Inflammatory macrophage (primary cell): ENCODE measurements around the gene ORM1.

ENCODE experiments used
- DNase-seq, 2 donors: peaks; one replicate each; pipeline ENCODE4 v3.0.0-alpha.2; 2020 to 2022

ORM1 gene

DNA sequence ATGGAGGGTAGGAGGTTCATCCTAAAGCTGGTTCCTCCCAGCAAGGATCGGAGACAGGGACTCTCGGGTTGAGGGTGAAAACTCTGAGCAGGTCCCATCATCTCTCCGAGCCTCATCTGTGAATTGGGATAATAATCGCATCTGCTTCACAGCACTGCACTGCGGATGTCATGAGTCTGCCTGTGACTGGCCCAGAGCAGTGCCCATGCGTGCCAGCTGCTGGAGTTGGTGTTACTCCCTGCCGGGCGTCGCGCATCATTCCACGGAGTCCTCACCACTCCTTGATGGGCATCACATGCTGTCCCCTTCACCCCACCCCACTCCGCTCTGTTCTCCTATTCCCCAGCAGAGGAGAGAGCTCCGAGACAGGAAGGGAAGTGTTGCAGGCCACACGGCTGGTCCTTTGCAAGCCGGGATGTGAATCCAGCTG lies 35.1 kb upstream of the ORM1 start:
- DNase-seq: no peak

DNA sequence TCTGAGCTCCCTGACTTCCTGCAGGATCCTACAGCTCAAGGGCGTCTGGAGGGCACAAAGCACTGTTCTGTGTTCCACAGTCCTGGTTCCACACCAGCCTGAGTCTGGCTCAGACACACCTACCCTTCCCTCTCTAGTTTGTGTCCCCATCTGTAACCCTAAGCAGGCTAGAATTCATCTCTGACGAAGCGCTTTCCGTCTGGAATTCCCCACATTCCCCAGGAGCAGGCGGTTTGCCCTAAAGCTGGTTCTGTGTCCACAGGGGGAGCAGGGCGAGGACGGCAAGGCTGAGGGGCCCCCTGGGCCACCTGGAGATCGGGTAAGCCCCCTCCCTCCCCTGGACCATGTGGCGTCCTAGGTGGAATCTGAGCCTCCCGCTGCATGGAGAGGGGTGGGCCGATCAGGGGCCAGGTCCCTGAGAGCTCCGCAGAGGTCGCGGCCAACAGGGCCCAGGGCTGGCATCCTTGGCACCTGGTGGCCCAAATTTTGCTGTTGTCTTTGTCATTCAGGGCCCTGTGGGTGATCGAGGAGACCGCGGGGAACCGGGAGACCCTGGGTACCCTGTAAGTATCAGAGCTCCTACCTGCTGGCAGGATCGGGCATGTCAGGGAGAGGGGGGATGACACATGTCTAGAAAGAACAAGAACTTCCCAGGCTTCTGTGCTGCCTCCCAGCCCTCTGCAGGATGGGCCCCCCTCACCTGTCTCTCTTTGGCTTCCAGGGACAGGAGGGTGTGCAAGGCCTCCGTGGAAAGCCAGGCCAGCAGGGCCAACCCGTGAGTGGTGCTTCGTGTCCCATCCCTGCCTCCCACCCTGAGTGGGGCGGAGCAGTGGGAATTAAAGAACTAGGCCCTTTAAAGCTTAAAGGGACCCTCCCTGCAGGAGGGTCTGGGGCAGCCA lies 34.5 kb upstream of the ORM1 start:
- DNase-seq: no peak

DNA sequence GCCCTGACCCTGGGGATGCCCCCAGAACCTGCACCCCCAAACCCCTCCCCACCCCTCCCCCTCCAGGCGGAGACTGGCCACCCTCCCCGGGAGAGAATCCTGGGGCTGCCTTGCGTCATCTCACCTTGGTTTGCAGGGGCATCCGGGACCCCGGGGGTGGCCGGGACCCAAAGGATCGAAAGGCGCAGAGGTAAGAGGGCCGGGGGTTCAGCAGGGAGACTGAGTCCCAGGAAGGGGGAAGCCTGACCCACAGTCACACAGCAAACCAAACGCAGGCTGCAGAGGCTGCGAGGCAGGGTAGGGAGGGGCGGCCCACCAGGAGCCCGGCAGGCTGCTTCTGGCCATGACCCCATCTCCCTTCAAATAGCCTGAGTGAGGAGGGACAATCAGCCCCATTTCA lies 33.8 kb upstream of the ORM1 start:
- no peak for DNase-seq

DNA sequence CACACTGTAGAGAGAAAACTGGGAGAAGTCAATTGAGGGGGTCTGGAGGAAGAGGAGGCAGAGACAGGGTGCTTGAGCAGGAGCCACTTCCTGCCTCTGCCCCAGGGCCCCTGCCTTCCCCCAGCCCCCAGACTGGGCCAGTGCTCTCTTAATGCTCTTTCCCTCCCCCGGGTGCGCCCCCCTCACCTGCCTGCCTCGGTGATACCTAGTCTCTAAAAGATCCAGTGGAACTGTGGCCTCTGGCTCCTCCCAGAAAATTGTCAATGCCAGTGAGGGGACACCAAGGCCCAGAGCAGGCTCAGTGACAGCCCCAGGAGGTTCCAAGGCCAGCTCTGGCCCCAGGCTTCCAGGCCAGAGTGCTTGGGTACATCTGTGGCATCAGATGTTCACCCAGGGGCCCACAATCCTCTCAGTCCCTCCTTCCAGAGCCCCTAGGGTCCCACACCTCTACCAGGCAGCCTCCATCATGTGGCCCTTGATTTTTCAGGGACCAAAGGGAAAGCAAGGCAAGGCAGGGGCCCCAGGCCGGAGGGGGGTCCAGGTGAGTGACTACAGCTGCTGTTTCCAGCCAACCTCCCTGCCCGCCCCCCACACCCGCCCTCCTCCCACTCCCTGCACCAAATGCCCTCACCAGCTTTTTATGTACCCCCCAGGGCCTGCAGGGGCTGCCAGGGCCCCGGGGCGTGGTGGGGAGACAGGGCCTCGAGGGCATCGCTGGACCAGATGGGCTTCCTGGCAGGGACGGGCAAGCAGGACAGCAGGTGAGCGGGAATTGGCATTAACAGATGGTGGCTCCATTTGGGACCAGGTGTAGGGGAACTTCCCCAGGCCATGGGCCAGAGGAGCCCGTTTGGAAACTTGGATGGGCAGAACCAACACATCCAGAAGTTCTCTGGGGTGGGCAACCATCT lies 33.1 kb upstream of the ORM1 start:
- no peak for DNase-seq

DNA sequence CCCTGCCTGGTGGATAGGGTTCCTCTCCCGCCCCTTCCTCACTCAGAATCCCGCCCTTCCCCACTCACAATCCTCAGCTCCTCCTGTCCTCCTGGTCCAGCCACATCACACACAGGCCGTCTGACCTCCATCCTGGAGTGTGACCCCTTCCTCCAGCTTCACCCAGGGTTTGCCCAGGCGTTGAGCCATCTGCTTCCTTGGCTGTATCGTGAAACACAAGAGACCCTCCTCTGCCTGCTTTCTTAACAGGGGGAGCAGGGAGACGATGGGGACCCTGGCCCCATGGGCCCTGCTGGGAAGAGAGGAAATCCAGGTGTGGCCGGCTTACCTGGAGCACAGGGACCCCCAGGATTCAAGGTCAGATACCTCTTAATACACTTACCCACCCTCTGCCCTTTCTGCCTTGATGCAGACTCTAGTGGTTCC lies 32.3 kb upstream of the ORM1 start:
- DNase-seq: no peak

DNA sequence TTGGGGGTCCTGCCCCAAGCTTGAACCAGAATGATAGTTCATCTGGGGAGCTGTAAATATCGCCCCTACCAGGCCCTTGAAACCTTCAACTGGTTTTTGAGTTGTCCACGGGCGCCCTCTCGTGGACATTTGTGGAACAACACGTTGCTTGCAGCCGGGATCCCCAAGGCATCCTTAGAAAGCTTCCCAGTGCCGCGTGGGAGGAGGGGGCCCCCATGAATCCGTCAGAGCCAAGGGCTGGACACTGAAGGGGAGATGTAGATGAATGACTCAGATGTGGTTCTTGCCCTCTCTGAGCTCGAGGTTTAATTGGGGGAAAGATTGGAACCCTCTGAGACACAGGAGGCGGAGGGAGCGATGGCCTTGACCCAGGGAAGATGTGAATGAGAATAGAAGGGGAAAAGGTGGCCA lies 31.8 kb upstream of the ORM1 start:
- peak; percentile 58 to 65 for DNase-seq

DNA sequence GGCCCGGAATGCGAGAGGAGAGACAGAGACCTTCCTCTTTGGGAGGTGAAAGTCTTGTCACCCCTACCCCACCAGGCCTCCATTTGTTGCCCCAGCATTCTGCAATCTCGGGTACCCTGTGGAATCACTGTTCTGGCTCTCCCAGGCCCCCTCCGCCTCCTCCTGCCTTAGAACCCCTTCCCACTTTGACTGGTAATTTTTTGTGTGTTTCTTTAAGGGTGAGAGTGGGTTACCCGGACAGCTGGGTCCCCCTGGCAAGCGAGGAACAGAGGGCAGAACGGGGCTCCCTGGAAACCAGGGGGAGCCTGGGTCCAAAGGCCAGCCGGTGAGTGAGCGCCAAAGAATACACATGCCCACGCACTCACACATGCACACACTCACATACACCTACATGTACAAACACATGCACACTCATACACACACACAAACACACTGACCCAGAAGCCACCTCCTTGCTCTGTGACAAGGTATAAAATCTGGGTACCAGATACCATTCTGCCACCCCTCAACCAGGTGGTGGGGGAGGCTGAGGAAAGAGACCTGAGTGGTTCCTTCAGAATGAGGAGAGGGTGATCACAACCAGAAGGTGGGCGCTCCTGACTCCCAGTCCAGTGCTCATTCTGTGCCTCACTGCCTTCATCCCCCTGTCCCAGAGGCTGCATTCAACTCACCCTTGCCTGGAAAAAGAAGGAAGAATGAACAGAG lies 30.9 kb upstream of the ORM1 start:
- DNase-seq: no peak

DNA sequence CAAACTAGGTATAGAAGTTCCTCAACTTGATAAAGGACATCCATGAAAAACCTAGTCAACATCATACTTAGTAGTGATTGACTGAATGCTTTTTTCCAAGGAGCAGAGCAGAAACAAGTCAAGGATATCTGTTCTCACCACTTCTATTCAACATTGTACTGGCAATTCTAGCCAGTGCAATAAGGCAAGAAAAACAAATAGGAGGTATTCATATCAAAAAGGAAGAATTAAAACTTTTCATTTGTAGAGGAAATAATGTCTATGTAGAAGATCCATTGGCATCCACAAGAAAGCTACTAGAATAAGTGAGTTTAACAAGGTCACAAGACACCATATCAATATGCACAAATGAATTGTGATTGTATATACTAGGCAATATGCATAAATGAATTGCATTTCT lies 28.2 kb upstream of the ORM1 start:
- no peak for DNase-seq

DNA sequence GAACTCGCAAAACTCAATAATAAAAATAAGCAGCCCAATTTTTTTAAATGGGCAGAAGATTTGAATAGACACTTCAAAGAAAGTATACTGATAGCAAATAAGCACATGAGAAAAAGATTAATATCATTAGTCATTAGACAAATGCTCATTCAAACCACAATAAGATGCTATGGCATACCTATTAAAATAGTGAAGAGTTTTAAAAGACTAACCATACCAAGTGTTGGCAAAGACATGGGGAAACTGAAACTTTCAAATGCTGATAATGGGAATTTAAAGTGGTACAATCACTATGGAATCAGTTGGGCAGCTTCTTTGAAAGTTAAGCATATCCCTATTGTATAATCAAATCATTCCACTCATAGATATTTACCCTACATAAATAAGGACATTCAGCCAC lies 26.6 kb upstream of the ORM1 start:
- DNase-seq: no peak

DNA sequence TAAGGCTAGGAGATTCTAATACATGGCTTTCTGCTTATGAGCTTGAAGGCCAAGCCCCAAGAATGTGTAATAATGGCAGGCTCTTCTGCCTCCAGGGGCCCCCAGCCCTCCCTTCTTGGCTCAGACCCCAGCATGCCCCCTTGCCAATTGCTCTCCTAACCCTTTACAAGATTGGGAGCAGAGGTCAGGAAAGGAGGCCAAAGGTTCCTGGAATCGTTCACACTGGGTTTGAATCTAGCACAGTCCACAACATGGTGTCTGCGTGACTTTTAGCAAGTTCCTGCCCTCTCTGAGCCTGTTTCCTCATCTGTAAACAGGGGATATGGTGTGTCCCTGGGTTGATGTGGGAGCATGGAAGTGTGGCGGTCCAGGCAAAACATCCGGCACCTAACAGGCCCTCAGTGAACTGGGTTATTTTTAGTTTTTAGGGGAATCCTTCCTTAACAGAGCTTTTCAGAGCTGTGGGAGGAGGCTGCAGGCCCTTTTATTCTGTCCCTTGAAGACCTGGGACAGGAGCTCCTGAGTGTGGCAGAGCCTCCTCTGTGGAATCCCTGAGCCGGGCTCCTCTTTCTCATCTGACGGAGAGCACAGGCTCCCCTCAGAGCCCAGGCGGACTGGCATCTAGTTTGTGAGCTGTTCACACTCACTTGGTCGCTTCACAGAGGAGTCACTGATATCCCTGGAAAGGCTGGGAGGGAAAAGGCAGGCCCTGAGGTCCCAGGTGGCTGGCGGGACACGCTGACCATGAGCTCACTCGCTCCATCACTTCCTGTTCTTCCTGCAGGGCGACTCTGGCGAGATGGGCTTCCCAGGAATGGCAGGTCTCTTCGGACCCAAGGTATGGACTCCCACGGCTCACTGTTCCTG lies 23.4 kb upstream of the ORM1 start:
- DNase-seq: no peak

DNA sequence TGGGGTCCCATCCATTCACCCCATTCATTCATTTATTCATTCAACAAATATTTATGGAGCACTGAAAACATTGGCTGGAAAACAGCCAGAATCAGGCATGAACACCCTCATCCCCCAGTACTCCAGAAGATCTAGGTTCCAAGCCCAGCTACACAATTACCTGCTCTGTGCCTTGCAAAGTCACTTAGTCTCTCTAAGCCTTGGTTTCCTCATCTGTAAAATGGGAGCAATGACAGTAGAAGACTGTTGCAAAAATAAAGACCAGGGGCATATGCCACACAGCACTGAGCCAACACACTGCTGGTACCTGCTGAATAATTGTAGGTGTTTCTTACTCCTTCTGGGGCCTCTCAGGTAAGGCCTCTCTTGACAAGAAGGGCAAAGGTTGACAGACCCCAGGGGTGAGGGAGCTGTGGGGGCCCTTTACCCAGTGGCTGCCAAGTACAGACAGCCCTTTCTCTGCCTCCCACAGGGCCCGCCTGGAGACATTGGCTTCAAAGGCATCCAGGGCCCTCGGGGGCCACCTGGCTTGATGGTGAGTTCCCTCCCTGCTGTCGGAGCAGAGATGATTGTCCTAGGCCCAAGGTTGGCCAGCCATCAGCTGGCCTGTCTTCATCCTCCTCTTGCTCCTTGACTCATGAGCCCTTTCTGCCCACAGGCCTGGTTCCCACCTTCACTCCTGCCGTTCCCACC lies 22.6 kb upstream of the ORM1 start:
- DNase-seq: no peak

DNA sequence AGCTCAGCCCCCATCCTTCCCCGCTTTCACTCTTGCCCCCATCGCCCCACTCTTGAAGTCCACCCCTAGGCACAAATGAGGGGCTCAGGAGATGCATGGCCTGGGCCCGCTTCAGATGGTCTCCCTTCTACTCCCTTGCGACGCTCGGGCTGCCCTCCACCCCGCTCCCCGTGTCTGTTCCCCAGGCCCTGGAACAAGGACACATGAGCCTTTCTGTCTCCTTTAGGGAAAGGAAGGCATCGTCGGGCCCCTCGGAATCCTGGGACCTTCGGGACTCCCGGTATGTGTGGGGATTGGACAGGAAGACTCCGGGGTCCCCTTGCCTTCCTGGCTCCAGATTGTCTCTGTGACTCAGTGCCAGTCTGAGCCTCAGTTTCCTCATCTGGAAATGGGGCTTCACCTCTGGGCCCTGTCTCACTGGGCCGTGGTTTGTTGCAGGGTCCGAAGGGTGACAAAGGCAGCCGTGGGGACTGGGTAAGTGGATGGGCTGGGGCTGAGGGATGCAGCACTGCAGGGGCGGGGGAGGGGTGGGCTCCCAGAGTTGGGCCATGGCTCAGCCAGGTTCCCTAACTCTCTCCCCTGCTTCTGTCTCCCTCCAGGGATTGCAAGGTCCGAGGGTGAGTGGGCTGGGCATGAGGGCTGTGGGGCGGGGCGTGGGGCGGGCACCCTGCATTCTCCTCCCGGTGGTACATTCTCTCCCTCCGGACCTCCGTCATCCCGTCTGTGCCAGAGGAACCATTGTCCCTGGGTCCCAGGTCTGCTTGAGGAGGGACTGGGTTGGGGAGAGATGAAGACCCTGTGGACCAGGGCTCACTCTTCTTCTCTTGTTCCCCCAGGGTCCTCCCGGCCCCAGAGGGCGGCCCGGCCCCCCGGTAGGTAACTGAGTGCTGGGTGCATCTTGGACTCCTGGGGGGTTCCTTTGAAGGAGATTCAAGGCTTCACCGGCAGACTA lies 21.8 kb upstream of the ORM1 start:
- no peak for DNase-seq

DNA sequence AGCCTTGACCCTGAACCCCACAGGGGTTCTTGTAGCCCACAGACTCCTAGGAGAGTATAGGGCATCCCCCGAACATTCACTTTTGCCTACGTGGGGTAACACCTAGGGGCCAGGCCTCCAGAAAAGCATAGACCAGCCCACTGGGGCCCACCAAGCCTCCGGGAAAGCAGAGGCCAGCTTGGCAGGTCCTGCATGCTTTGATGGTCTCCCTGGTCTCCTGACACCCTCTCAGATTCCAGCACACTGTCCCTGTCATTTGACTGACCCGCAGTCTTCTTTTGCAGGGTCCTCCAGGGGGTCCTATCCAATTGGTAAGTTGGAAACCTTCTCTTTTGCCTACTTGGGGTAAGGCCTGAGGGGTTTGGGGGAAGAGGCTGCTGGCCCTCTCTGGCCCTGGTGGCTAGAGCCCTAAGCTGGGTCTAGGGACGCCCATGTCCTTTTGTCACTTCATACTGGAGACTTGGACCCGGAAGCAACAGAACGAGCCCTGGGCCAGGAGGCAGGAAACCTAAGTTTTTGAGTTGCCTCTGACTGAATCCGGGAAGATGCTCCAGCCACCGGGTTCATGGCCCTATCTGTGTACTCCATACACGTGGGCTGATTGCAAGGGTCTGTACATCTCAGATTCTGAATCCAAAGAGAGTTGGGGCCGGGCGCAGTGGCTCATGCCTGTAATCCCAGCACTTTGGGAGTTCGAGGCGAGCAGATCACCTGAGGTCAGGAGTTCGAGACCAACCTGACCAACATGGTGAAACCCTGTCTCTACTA lies 20.9 kb upstream of the ORM1 start:
- no peak for DNase-seq

DNA sequence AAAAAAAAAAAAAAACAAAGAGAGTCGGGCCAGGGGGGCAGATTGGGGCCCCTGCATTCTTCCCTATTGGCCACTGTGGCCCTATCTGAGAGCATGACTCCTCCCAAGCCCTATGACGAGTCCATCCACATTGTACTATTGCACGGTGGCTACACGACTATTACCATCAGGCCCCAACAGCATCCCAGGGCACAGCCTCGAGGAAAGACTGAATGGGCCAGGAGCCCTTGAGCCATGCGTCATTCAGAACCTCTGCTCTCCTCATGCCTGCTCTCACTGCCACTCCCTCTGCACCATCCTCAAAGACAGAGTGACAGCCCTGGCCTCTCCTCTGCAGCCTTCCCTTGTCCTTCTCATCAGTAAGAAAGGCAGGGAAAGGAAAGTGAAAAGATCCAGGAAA lies 20.2 kb upstream of the ORM1 start:
- no peak for DNase-seq

DNA sequence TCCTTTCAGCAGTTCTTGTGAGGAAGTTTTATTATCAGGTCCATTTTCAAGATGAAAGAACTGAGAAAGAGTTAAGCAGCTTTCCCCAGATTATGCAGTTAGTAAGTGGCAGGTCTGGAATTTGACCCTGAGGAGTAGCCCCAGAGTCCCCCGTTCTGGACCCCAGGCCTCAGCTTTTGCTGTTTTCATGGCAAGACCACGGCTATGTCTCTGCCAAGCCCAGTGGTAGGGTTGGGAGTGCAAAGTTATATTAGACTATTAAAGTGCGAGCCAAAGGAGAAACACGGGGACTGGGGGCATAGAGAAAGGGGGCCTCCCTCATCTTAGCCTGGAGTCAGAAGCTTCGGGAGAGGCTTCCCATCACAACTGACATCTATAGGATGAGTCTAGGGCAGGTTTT lies 19.3 kb upstream of the ORM1 start:
- no peak for DNase-seq

DNA sequence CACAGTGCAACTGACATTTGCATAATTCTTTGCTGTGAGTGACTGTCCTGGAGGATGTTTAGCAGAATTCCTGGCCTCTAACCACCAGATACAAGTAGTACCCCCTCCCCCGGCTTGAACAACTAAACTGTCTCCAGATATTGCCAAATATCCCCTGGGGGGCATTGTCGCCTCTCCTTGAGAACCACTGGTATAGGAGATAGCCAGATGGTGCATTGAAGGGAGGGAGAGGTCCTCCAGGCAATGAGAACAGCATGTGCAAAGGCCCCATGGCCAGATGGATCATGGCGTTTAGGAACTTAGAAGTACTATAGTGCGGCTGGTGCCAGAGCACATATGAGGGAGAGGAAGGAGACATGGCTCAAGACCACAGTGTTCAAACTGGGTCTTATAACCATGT lies 18.9 kb upstream of the ORM1 start:
- no peak for DNase-seq

DNA sequence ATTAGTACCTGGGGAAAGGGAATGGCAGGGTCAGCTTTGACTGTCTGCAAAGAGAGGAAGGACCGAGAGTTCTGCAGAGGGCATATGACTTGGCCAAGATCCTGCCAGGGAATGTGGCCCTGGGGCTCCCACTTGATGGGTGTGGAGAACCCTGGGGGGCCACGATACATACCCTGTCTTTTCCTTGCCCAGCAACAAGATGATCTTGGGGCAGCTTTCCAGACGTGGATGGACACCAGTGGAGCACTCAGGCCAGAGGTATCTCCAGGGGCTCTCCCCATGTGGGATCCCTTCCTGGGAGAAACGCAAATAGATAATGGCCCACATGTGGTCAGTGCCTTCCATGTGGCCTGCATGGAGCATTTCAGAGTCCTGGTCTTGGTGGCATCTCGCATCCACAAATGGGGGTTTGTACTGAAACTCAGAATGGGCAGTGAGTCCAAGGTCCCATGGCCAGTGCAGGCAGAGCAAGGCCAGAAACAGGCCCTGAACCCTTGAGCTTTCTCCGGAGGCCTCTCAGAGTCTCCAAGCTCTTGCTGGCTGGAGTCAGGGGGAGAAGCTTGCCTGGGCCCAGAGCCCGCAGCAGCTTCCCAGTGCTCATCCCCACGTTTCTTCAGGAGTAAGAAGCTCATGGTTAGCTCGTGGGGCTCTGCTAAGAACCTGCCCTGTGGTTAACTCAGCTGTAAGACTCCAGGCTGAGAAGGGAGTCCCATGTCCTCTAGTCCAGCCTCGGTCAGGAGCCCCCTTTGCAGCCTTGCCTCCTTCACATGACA lies 18.3 kb upstream of the ORM1 start:
- no peak for DNase-seq

DNA sequence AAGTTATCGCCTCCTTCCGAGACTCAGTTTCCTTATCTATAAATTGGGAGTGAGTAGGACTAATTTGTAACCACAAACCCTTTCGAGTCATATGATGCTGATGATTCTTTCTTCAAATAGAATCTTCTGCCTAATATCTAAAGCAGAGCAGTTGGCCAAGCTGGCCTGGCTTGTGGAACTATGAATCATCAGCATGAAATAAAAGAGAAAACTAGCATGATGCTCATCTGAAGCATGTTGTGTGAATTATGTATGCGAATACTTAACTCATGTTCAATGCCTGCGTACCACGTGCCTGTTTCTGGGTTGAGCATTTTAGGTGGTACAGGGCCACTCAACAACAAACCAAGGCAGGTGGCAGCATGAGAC lies 15.0 kb upstream of the ORM1 start:
- no peak for DNase-seq
